ENCODE results near the gene SRPRA. TPM values are rescaled to one million over a fixed set of nuclear protein-coding genes. Genes with fewer than 3 reads are reported as not detected.

SRPRA gene
- total RNA-seq, 1 donor from 2014 or later: 40.0 TPM

GRCh38 chr11:126281666-126282175 is 13.0 kb upstream of the SRPRA start:
- Mint-ChIP-seq H3K27me3 (ENCODE audit: insufficient read depth, low read depth) (peaks cover 11% of the 10 kb centered on the region), H3K4me3 (peak overlapping the region; percentile 89), H3K4me1 (peaks cover 23% of the 10 kb centered on the region), H3K27ac (peak overlapping the region; percentile 76), H3K9me3 (no peaks in the 10 kb centered on the region), H3K36me3 (peaks cover 12% of the 10 kb centered on the region)
- no peaks in the 10 kb centered on the region for H4K20me1 ChIP-seq (ENCODE audit: low read depth)
- no peak overlapping the region for H3K27ac ChIP-seq
- H3K4me2 ChIP-seq: peak overlapping the region; percentile 89
- DNase-seq (ENCODE audit: low spot score): no peak
- no peak overlapping the region for H2AFZ ChIP-seq (replicated peaks)
- TF ChIP-seq EZH2phosphoT487 (IDR thresholded peaks at IDR 0.05) (no peak), EZH2 (IDR thresholded peaks at IDR 0.05) (no peak), CTCF (IDR thresholded peaks at IDR 0.05) (no peak)
- peaks cover 7% of the 10 kb centered on the region for H3K4me1 ChIP-seq
- H3K9me3 ChIP-seq (ENCODE audit: low read depth): no peaks in the 10 kb centered on the region
- H3K4me3 ChIP-seq: peak overlapping the region; percentile 65
- peaks cover 16% of the 10 kb centered on the region for H3F3A ChIP-seq (ENCODE audit: low read depth)
- H3K27me3 ChIP-seq: peaks cover 22% of the 10 kb centered on the region
- H3K36me3 ChIP-seq: no peaks in the 10 kb centered on the region
- peaks cover 5% of the 10 kb centered on the region for H3K79me2 ChIP-seq (ENCODE audit: low read depth)
- no peak overlapping the region for H3K9ac ChIP-seq

- H3K36me3 ChIP-seq: no peaks in the 10 kb centered on the region
- no peak overlapping the region for H3K27ac ChIP-seq
- Mint-ChIP-seq H3K36me3 (peaks cover 11% of the 10 kb centered on the region), H3K9me3 (no peaks in the 10 kb centered on the region), H3K27ac (no peak overlapping the region), H3K4me3 (peak overlapping the region; percentile 89), H3K4me1 (peaks cover 23% of the 10 kb centered on the region), H3K27me3 (ENCODE audit: insufficient read depth, low read depth) (peaks cover 11% of the 10 kb centered on the region)
- H3K9me3 ChIP-seq (ENCODE audit: low read depth): no peaks in the 10 kb centered on the region
- H3K79me2 ChIP-seq (ENCODE audit: low read depth): peaks cover 5% of the 10 kb centered on the region
- H3K27me3 ChIP-seq: peaks cover 22% of the 10 kb centered on the region
- H3K4me3 ChIP-seq: no peak overlapping the region
- DNase-seq (ENCODE audit: low spot score): no peak
- peaks cover 16% of the 10 kb centered on the region for H3F3A ChIP-seq (ENCODE audit: low read depth)
- H3K4me1 ChIP-seq: peaks cover 7% of the 10 kb centered on the region
- H3K9ac ChIP-seq: no peak overlapping the region
- no peak overlapping the region for H3K4me2 ChIP-seq
- H2AFZ ChIP-seq (replicated peaks): no peak overlapping the region
- TF ChIP-seq CTCF (IDR thresholded peaks at IDR 0.05) (no peak), EZH2 (IDR thresholded peaks at IDR 0.05) (no peak)
- no peaks in the 10 kb centered on the region for H4K20me1 ChIP-seq (ENCODE audit: low read depth)
Observed at GRCh38 chr11:126281245-126281644, 12.6 kb upstream of the SRPRA start.

GRCh38 chr11:126280595-126280994 is 11.9 kb upstream of the SRPRA start:
- Histone ChIP-seq H3K36me3 (no peaks in the 10 kb centered on the region), H3K79me2 (ENCODE audit: low read depth) (peaks cover 5% of the 10 kb centered on the region), H3K4me2 (no peak overlapping the region), H3K27ac (no peak overlapping the region), H3K9ac (no peak overlapping the region), H3K27me3 (peaks cover 22% of the 10 kb centered on the region), H3F3A (ENCODE audit: low read depth) (peaks cover 16% of the 10 kb centered on the region), H3K4me3 (no peak overlapping the region), H3K9me3 (ENCODE audit: low read depth) (no peaks in the 10 kb centered on the region), H3K4me1 (peaks cover 7% of the 10 kb centered on the region), H4K20me1 (ENCODE audit: low read depth) (no peaks in the 10 kb centered on the region), H2AFZ (replicated peaks) (no peak overlapping the region)
- TF ChIP-seq EZH2phosphoT487 (IDR thresholded peaks at IDR 0.05) (no peak), EZH2 (IDR thresholded peaks at IDR 0.05) (no peak), CTCF (IDR thresholded peaks at IDR 0.05) (no peak)
- Mint-ChIP-seq H3K4me3 (no peak overlapping the region), H3K36me3 (peaks cover 13% of the 10 kb centered on the region), H3K27me3 (ENCODE audit: insufficient read depth, low read depth) (peaks cover 10% of the 10 kb centered on the region), H3K4me1 (peaks cover 23% of the 10 kb centered on the region), H3K9me3 (no peaks in the 10 kb centered on the region), H3K27ac (no peak overlapping the region)
- no peak for DNase-seq (ENCODE audit: low spot score)

Measured in neural progenitor cell (in vitro differentiated cells).